Activated CD4-positive, alpha-beta T cell treated with anti-CD3 and anti-CD28 coated beads, Interleukin-2, amount 50 U/mL, for 48 hours (primary cell): ENCODE data around the gene TOMM7.
"Not testable (repeated sequence)": the region's sequence is repeated elsewhere in the genome, so short reads cannot be mapped to it uniquely, and the experiment has no call there.

Experiments
- DNase-seq, 2 experiments: peaks; one replicate each; pipeline ENCODE4 v3.0.0-alpha.2; 2020

TOMM7 gene

DNA sequence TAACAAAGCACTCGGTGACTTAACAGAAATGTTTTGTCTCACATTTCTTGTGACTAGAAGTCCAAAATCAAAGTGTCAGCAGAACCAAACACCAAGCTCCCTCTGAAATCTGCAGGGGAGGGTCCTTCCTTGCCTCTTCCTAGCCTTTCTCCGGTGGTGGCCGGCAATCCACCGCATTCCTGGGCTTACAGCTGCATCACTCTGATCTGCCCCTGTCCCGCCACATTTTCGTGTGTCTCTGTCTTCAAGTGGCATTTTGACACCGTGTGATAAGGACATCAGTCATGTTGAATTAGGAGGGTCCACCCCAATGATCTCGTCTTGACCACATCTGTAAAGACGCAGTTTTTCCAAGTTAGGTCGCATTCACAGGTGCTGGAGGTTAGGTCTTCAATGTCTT is 30.5 kb upstream of the TOMM7 start:
- no peak for DNase-seq

DNA sequence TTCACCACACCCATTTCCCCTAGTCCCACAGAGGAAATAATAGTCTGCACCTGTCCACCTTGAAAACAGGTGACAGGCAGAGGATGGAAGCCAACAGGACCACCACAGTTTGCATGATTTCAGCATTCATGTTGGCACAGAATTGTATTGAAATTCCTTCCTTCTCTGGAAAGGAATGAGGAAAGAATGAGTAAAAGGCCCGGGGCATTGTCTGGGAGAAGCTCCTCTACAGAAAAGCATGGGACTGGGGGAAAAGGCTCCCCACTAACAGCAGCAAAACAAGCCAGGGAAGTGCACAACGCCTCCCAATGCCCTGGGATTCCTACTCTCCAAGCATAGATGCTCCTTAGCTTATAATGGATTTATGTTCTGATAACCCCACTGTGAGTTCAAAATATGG is 28.5 kb upstream of the TOMM7 start:
- DNase-seq, result no peak

DNA sequence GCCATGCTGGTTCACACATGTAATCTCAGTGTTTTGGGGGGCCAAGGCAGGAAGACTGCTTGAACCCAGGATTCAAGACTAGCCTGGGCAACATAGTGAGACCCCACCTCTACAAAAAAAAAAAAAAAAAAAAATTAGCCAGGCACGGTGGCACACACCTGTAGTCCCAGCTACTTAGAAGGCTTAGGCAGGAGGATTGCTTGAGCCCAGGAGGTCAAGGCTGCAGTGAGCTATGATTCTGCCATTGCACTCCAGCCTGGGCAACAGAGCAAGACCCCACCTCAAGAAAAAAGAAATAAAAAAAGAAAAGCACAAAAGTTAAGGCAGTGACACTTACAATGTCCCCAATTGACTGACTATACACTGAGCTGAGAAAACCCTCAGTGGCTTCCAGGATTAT is 27.7 kb upstream of the TOMM7 start:
- DNase-seq, result not testable (repeated sequence)

DNA sequence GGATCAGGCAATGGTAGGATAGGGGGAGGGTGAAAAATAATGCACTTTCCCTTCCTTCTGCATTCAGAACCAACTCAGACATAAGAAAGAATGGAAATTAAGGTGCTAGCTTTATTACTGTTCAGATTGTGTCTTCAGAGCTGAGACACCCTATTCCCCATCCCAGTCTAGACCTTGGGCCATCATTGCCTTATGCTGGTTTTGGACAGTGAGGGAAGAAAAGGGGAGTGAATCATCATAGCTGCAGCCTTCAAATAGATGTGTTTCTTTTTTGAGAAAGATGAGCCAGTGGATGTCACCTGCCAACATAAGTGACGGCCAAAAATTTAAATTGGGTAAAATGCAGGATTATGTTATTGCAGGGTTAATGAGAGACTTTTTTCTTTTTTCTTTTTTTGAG is 27.0 kb upstream of the TOMM7 start:
- DNase-seq, result no peak

DNA sequence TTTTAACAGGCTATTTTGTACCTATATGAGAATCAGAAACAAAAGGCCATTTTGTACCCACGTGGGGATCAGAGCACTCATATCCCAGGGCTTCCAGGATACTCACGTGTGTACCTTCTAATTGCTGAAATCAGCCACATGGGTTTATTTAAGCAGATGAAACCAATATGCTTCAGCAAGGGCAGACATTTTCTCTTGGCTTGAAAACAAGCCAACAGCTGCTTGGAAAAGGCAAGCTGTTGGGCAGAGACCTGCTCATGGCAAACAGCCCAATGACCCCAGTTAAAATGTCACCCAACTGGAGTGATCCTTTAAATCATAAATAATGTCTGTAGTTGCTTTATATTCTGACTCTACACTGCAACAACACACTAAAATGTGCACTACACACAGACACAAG is 26.5 kb upstream of the TOMM7 start:
- DNase-seq, result no peak

DNA sequence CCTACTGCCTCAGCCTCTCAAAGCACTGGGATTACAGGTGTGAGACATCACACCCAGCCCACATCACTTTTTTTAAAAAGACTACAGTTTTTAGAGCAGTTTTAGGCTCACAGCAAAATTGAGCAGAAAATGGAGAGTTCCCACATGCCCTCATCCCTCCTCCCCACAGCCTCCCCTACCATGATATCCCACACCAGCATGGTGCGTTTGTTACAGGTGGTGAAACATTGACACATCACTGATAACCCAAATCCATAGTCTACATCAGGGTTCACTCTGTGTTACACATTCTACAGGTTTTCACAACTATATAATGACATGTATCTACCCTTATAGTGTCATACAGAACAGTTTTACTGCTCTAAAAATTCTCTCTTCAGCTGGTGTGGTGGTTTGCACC is 24.3 kb upstream of the TOMM7 start:
- DNase-seq, result no peak

DNA sequence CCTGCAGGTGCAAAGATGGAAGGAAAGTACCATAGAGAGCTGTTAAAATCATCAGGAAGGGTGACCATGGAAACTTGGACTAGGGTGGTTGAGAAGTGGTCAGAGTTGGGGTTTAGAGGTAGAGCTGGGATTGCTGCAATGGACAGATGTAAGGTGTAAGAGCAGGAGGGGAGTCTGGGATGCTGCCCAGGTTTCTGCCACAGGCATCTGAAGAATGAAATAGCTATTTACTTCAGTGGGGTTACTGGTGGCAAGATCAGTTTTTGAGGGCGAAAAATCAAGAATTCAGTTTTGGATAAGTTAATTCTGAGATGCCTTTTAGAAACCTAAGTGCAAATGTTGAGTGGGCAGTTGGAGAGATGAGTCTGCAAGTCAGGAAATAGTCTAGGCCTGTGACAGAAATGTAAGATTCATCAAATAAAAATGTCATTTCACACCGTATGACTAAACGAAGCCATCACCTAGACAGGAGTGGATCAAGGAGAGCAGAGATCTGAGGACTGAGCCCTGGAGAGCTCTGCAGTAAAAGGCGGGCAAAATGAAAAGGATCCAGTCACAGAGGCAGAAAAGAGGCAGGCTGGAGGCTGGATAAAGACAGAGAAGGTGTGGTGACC is 22.7 kb upstream of the TOMM7 start:
- DNase-seq, result no peak

DNA sequence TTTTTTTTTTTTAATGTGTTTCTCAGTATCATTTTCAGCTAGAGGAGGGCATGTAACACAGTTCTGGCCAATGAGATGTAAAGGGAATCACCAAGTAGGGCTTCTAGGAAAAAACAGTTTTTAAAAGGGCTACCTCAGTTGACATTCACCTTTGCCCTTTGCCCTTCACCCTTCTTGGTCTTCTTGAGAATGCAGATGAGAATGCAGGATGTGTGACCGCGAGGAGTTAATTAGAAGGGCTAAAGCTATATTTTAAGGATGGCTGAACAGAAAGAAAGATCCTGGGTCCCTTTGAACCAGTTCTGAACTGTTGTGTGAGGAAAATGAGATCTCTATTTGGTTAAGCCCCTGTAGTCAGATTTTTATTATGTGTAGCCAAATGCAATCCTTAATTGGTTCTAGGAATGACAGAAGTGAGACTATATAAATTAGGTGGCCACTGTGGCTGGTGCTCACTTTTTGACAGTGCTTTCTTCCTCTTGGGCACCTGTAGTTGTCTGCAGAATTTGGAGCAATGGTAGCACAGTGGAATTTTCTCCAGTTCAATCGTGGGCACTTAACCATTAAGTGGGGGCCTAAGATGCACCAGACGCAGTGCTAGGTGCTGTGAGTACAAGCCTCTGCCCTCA is 21.1 kb upstream of the TOMM7 start:
- no peak for DNase-seq

DNA sequence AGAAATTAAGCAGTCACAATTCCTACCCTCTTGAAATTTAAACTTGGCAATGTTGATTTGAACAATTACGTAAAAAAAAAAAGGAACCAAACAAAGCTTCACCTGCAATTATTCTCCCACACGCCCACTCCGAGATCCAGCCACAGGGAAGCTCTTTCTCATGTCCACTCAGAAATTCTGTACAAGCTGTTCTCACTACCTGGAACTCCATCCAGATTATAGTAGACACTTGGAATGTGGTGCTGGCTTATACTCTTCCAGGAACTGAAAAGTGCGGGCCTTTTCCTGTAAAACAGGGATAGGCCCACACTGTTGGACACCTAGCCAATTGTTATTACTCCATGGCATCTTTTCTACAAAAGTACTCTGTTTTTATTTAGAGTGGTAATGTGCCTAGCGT is 20.3 kb upstream of the TOMM7 start:
- DNase-seq, result no peak

DNA sequence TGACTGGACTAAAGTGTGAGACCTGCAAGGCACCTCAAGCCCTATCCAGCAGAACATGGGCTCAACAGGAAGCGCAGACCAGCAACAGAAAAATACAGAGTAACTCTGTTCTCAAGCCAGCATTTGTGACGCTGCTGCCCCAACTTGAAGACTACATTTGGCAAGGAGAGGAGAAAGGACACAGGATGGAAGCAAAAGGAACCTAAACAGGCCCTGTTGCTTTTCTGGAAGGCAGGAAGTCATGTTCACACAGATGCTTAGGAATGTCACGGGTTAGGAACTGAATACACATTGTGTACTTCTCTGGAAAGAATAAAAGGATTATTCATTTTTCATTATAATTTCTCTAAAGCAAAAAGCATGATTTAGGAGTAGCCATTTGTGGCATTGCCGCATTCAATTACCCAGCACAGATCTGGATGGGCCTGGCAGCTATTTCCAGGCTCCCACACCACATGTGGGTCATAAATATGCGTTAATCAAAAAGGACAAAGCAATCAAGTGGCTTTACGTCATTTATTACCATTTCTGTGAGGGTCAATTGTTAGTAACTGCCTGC is 19.8 kb upstream of the TOMM7 start:
- DNase-seq, result no peak

DNA sequence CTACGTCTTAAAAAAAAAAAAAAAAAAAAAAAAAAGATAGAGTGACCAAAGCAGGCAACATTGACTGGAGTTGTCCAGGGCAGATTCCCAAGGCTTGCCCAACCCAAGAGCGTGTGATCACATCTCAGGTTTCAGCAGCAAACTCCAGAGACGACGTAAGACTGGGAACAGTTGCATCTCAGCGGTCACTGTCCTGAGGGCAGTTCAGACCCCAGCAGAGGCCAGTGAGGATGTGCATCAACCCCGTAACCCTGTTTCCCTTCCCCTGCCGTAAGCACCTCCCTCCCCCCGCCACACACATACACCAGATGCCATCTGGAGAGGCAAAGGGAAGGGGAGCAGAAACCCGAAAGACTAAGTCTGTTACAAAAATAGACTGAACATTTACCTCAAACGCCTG is 19.3 kb upstream of the TOMM7 start:
- DNase-seq, result no peak

DNA sequence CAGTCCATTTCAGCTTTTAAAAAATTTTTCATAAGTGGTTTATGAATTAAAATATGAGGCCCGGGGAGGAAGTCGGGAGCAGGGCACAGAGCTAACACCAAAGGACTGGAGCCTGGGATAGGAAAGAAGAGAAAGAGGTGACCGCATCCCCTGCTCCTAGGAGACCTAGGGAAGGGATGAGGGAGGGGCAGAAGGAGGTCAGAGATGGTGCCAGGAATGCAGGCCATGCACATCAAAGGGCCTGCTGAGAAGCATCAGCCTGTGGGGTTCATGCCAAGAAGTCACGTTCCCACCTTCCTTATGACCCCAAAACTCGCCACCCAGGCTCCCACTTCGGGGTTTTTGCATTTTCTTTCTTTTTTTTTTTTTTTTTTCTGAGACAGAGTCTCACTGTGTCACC is 14.7 kb upstream of the TOMM7 start:
- DNase-seq, result no peak

DNA sequence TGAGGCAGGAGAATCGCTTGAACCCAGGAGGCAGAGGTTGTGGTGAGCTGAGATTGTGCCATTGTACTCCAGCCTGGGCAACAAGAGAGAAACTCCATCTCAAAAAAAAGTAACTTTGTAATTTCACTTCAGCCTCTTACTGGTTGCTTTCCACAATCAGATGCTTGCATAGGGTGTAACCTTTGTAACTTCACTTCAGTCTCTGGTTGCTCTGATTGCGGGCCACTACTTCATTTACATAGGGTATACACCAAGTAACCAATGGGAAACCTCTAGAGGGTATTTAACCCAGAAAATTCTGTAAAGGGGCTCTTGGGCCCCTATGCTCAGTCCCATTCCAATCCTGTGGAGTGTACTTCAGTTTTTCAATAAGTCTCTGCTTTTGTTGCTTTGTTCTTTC is 13.9 kb upstream of the TOMM7 start:
- DNase-seq, result not testable (repeated sequence)

DNA sequence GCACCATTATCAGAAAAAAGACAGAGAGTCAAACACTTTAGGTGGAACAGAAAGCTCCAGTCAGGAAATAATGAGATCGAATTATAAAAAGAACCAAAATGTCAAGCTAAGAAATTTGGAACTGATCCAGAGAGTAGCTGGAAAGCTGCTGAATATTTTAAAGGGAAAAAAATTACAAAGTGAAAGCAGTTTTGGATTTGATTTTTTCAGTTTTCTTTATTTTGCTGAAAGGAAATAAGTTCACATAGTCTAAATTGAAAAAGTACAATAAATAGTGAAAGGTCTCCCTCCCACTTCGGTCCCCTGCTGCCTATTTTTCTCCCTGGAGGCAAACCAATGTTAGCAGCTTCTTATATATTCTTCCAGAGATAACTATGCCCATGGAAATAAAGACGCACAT is 11.3 kb upstream of the TOMM7 start:
- DNase-seq, result no peak

DNA sequence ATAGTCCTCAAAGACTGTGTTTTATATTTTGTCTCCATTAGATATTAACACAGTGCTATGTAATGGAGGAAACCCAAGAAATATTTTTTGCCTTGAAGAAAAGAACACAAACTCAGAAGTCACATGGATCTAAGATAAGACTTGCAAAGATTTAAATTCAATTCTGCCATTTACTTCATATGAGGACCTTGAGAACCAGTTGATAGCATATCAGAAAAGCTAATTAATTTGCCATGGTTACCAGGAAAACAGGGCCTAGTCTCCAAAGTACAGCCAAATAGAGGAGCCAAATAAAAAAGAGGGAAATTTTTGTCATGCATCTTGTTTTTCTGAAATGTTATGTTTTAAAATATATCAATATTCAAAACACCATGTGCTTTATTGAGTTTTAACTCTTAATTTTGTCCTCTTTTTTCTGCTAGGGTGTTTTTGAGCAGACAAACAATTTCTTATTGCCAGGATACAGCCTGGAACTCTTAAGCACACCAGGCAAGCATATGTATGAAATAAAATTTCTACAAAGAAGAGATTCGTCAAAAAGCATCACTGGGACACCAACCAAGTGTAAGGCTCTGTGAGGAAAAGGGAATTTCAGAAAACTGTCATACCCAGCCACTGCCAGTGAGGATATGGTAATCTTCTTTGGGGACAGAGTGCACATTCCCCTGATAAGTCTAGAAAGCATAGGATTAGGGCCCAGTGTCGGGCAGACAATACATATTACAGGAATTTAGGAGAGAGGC is 10.6 kb upstream of the TOMM7 start:
- no peak for DNase-seq

DNA sequence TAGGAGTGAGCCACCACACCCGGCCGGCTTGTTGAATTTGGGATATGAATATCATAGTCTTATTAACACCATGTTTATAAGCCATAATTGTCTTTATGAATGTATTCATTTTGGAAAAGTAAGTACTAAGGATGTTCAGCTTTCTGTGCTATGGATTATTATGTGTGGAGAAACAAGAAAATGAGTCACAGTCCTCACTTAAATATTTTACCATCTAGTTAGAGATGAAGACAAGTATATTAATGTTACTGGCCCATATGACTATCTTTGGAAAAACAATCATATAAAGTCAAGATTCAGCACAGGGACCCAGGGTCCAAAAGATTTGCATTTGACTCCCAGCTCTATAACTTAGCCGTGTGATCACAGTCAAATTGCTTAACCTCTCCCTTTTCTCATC is 9.8 kb upstream of the TOMM7 start:
- DNase-seq, result no peak

DNA sequence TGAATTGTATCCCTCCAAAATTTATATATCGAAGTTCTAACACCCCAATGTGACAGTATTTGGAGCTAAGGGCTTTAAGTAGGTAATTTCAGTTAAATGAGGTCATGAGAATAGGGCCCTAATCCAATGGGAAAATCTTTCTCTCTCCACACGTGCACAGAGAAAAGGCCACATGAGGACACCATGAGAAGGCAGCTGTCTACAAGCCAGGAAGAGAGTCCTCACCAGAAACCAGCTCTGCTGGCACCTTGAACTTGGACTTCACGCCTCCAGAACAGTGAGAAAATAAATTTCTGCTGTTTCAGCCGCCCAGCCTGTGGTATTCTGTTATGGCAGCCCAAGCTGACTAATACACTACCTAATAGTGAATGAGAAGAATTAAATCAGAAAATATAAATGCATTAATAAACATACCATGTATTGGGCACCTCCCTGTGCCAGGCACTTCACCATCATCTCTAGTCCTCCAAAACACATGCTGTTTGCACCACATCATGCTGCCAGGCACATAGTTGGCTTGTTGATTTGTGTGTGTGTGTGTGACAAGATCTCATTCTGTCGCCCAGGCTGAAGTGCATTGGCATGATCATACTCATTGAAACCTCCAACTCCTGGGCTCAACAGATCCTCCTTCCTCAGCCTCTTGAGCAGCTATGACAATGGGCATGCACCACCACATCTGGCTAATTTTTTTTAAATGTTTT is 9.1 kb upstream of the TOMM7 start:
- DNase-seq, result no peak

DNA sequence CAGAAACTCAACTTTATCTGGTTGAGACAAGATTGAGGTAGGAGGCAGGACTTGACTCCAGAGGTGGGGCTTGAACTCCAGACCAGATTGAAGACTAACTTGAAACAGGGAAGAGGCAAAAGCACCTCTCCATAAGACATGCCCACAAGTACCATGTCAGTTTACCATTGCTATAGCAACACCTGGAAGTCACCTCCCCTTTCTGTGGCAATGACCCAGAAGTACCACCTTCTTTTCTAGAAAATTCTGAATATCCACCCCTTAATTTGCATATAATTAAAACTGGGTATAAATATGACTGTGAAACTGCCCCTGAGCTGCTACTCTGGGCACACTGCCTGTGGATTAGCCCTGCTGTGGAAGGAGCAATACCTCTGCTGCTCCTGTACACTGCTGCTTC is 4.9 kb upstream of the TOMM7 start:
- no peak for DNase-seq

DNA sequence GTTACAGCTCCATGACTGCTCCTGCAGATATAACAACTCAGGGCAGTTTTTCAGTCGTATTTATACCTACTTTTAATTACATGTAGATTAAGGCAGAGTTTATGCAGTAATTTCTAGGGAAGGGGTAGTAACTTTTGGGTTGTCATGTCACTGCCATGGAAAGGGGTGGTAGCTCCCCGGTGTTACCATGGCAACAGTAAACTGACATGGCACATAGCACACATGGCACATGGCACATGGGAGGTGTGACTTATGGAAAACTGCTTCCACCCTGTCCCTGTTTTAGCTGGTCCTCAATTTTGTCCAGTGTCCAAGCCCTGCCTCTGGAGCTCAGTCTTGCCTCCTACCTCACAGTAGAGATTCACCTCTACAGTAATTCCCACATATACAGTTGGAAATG is 3.9 kb upstream of the TOMM7 start:
- no peak for DNase-seq

DNA sequence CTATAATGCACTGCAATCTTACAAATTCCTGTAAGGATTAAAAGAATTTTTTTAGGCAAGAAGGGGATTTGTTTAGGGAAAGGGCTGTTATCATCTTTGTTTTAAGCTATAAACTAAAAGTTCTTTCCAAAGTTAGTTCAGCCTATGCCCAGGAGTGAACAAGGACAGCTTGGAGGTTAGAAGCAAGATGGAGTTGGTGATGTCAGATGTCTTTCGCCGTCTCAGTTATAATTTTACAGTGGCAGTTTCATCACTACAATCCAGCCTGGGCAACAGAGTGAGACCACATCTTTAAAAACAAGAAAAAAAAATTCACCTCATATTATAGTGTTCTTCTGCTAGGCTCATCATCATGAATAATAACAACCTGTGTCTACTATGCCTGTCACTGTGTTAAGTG is 2.1 kb upstream of the TOMM7 start:
- DNase-seq, result no peak

DNA sequence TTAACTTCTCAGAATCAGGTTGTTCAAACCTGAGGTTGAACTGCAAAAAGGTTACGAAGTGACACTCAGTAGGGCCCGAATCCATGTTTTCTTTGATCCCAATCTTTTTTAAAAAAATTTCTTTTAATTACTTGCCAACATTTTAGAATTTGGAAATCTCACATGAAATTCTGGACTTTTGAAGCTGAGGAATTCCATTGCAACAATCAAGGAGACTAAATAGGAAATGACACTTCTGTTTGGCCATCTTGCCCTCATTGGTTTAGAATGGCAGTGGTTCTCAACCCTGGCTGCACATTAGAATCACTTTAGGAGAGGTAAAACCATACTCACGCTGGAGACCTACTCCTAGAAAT is 471 bp upstream of the TOMM7 start:
- no peak for DNase-seq

DNA sequence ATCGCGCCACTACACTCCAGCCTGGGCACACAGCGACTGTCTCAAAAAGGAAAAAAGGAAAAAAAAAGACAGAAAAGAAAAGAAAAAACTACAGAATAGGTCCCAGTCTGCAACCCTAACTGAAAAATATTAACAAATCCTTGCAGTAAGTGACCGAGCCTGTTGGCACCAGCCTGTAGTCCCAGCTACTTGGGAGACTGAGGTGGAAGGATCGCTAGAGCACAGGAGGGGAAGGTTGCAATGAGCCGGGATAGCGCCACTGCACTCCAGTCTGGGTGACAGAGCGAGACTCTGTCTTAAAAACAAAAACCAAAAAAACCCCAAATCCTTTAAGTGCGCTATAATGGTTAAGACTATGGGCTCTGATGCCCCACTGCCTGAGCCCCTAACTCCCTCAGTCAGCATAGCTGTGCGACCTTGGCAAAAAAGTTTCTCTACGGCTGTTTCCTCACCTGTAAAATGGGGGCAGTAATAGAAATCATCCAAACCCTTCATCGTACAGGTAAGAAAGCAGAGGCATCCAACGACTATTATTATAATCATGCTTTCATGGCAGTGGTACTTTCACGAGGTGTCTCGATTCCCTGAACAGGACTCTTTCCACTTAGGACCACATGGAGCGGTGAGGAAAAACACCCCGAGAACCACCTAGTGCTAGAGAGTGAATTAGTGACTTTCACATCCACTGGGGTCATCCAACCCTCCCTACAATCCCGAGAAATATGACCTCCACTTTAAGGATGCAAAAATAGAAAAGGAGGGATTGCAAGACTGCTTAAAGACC is 755 bp downstream of the TOMM7 start:
- DNase-seq, result peak; percentile 6 to 16

DNA sequence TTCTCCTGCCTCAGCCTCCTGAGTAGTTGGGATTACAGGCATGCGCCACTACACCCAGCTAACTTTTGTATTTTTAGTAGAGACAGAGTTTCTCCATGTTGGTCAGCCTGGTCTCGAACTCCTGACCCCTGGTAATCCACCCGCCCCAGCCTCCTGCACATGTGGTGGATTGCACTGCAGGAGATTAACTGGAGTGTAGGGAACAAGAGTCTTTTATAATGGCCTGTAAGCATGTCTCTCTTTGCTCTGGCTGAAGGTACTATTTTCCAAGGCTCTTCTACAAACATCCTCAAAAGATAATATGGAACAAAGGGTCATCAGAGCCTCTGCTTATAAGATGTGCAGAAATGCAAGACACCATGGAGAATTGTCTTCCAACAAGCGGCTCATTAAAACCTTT is 3.2 kb downstream of the TOMM7 start:
- DNase-seq, result no peak
